Body of pancreas (tissue), 4 donors: Measurements from ENCODE around the gene IRAK1BP1.

Experiments
- POLR2A ChIP-seq, 3 donors: fragments of 450-650 bp; IDR thresholded peaks; one replicate each; pipeline ENCODE4 v1.6.1; 2016; ENCODE audit warnings: antibody characterized with exemption in 3 of 3, mild to moderate bottlenecking in 2 of 3
- TF ChIP-seq, protein P1 (sequence below), 7 experiments: fragments of 450-650 bp in 4 of 7; fragments of 200-600 bp in 3 of 7; sonication (generic) in 3 of 7; IDR thresholded peaks; one replicate each; pipeline ENCODE4 v1.5.1; 2016 to 2019; ENCODE audit warnings: antibody characterized with exemption in 7 of 7

DNA sequence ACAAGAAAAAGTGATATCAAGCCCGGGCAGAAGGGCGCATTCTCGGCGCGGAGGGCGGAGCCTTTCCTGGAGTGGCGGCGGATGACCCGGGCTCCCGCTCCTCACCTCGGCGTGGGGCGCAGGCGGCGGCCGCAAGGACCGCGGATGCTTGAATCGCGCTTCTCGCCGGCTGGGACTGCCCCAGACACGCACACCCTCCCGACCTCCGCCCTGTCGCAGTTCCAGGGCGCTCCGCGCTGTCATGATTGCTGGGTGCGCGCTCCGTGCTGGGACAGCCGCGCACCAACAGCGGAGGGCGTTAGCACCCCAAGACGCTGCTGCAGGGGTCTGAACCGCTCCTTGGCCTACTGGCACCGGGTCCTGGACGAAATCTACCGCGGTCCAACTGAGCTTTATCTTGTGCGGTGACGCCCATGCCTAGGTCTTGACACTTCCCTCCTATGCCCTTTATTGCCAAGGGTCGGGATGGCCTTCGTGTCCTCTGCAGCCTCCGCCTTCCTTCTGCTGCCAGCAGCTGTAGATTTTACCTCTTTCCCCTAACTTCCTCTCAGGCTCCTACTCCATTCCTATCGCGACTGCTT, 43.3 kb downstream of the IRAK1BP1 start:
- TF ChIP-seq, protein P1, sequence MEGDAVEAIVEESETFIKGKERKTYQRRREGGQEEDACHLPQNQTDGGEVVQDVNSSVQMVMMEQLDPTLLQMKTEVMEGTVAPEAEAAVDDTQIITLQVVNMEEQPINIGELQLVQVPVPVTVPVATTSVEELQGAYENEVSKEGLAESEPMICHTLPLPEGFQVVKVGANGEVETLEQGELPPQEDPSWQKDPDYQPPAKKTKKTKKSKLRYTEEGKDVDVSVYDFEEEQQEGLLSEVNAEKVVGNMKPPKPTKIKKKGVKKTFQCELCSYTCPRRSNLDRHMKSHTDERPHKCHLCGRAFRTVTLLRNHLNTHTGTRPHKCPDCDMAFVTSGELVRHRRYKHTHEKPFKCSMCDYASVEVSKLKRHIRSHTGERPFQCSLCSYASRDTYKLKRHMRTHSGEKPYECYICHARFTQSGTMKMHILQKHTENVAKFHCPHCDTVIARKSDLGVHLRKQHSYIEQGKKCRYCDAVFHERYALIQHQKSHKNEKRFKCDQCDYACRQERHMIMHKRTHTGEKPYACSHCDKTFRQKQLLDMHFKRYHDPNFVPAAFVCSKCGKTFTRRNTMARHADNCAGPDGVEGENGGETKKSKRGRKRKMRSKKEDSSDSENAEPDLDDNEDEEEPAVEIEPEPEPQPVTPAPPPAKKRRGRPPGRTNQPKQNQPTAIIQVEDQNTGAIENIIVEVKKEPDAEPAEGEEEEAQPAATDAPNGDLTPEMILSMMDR (IDR thresholded peaks at IDR 0.05) = no peak
- no peak for TF ChIP-seq POLR2A (IDR thresholded peaks at IDR 0.05)
